Bronchial epithelial cell (primary cell): ENCODE measurements around the gene ADH1C. TPM values are rescaled to one million over a fixed set of nuclear protein-coding genes. Genes with fewer than 3 reads are reported as not detected.
"Not testable (repeated sequence)": the region's sequence is repeated elsewhere in the genome, so short reads cannot be mapped to it uniquely, and the experiment has no call there.

ENCODE experiments used
- DNase-seq: peaks from one replicate; pipeline ENCODE4 v3.0.0-alpha.2; 2010; ENCODE audit warnings: low read depth
- FAIRE-seq: peaks from 2 replicates; lab custom pipeline; 2011; peaks lifted over from hg19 to GRCh38; lab: Jason Lieb, UNC
- H3K27me3 ChIP-seq: 2 replicates; pipeline ENCODE4 v1.5.1; 2011; ENCODE audit warnings: low read length; ENCODE audit not compliant: control insufficient read depth, insufficient read depth
- H3K36me3 ChIP-seq: 2 replicates; pipeline ENCODE4 v1.5.1; 2011; ENCODE audit warnings: low read length; ENCODE audit not compliant: control insufficient read depth, insufficient read depth
- H3K4me3 ChIP-seq: 2 replicates; pipeline ENCODE4 v1.5.1; 2011; ENCODE audit warnings: mild to moderate bottlenecking, low read depth, low read length, control low read depth
- total RNA-seq: library from RNA; depleted of rRNA; stranded (reverse); fragments of >200 nt; gene quantifications from 2 replicates; pipeline ENCODE4 v1.2.1, GENCODE V29; 2014
- TF ChIP-seq, protein P1 (sequence below): IDR thresholded peaks from 2 replicates; pipeline ENCODE4 v1.5.1; 2011; ENCODE audit warnings: mild to moderate bottlenecking, moderate library complexity, low read length, control low read depth, inconsistent platforms; ENCODE audit not compliant: insufficient read depth, severe bottlenecking

The ADH1C gene
- total RNA-seq, 1 donor from 2014 or later: 0.26 TPM

- TF ChIP-seq, protein P1, sequence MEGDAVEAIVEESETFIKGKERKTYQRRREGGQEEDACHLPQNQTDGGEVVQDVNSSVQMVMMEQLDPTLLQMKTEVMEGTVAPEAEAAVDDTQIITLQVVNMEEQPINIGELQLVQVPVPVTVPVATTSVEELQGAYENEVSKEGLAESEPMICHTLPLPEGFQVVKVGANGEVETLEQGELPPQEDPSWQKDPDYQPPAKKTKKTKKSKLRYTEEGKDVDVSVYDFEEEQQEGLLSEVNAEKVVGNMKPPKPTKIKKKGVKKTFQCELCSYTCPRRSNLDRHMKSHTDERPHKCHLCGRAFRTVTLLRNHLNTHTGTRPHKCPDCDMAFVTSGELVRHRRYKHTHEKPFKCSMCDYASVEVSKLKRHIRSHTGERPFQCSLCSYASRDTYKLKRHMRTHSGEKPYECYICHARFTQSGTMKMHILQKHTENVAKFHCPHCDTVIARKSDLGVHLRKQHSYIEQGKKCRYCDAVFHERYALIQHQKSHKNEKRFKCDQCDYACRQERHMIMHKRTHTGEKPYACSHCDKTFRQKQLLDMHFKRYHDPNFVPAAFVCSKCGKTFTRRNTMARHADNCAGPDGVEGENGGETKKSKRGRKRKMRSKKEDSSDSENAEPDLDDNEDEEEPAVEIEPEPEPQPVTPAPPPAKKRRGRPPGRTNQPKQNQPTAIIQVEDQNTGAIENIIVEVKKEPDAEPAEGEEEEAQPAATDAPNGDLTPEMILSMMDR: no peak
- Histone ChIP-seq H3K27me3 (no peaks in the 10 kb centered on the region), H3K36me3 (no peaks in the 10 kb centered on the region), H3K4me3 (no peak overlapping the region)
- no peak for DNase-seq
- peak; percentile 18 for FAIRE-seq
These were observed 28.8 kb downstream of the ADH1C start for GRCh38 chr4:99323756-99324155.

GRCh38 chr4:99321241-99322191, 31.0 kb downstream of the ADH1C start, which contains the start of gene ADH1B:
ADH1B (minus strand) TSS chr4:99321401; CDS start chr4:99321331, 70 bp downstream.
- no peak for DNase-seq
- Histone ChIP-seq H3K27me3 (no peaks in the 10 kb centered on the region), H3K36me3 (no peaks in the 10 kb centered on the region), H3K4me3 (no peak within 1 kb of the TSS)
- TF ChIP-seq, protein P1: no peak
- no peak for FAIRE-seq

- not testable (repeated sequence) for H3K36me3 ChIP-seq, H3K4me3 ChIP-seq, DNase-seq, H3K27me3 ChIP-seq
- FAIRE-seq: peak; percentile 36
These were observed 34.7 kb downstream of the ADH1C start for GRCh38 chr4:99317811-99318210.

DNA sequence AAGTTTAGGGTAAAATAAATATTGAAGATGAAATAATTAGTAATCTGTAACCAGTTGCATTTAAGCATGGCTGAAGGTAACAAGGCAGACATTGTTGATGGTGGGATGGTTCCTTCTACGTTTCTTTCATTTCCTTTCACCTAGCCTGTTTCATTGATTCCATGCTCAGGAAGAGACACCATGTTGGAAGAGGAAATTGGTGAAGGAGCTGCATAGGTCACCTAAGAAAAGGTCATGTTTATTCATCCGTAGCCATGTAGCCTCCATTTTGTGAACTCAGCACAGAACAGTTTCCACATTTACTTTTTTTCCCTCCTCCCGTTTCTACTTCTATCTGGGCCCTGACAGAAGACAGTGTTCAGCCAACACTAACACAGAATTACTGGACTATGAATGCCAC, 35.2 kb downstream of the ADH1C start:
- TF ChIP-seq, protein P1: no peak
- no peak overlapping the region for H3K4me3 ChIP-seq
- no peaks in the 10 kb centered on the region for H3K27me3 ChIP-seq
- DNase-seq: no peak
- FAIRE-seq: no peak
- H3K36me3 ChIP-seq: no peaks in the 10 kb centered on the region

GRCh38 chr4:99315839-99316238, 36.7 kb downstream of the ADH1C start:
- no peak for FAIRE-seq
- Histone ChIP-seq H3K4me3 (no peak overlapping the region), H3K36me3 (no peaks in the 10 kb centered on the region), H3K27me3 (no peaks in the 10 kb centered on the region)
- DNase-seq: no peak
- TF ChIP-seq, protein P1: no peak

DNA sequence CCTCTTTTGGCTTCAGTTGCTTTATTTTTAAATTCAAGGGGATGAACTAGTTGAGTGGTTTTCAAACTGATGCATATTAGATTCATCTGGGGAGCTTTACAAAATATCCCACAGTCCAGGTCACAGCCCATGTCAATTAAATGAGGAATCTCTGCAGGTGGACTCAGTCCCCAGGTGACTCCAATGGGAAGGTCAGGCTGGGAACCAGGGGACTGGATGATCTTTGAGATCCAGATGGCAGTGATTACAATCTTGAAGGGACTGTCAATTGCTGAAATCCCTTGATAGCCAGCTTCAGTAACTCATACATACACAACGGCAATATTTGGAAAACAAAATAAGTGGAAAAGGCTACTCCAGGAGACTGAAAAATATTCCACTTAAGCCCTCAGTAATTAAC, 38.3 kb downstream of the ADH1C start:
- no peaks in the 10 kb centered on the region for H3K36me3 ChIP-seq
- no peaks in the 10 kb centered on the region for H3K27me3 ChIP-seq
- DNase-seq (no peak), FAIRE-seq (no peak)
- H3K4me3 ChIP-seq: no peak overlapping the region
- TF ChIP-seq, protein P1: no peak
